Heart left ventricle (tissue), 16 donors: ENCODE results near the gene RGS6. TPM values are rescaled to one million over a fixed set of nuclear protein-coding genes. Genes with fewer than 3 reads are reported as not detected.

Experiments used
- ATAC-seq, 4 donors: fragments of 200-7000 bp; cut with Tn5 transposase; one replicate each; pipeline ENCODE4 v1.9.1; 2020 to 2022; ENCODE audit warnings: moderate library complexity in 4 of 4, mild to moderate bottlenecking in 3 of 4, moderate number of reproducible peaks in 1 of 4
- DNase-seq, 5 donors: peaks; one replicate each; pipeline ENCODE4 v3.0.0-alpha.2; 2020
- H3K27ac ChIP-seq, 12 donors: fragments of 200-600 bp; sonication (generic) in 4 of 12; one replicate each; pipeline versions ENCODE4 v1.5.0 to v1.8.0; 2016 to 2022; ENCODE audit warnings: mild to moderate bottlenecking in 2 of 12
- H3K27me3 ChIP-seq, 9 donors: fragments of 200-600 bp; sonication (generic) in 2 of 9; one replicate each; pipeline versions ENCODE4 v1.5.1 to v1.8.0; 2016 to 2022; ENCODE audit warnings: mild to moderate bottlenecking in 3 of 9
- H3K36me3 ChIP-seq, 9 donors: fragments of 200-600 bp; sonication (generic) in 2 of 9; one replicate each; pipeline versions ENCODE4 v1.5.0 to v1.8.0; 2018 to 2022; ENCODE audit warnings: mild to moderate bottlenecking in 2 of 9
- H3K4me1 ChIP-seq, 12 donors: fragments of 200-600 bp; sonication (generic) in 4 of 12; one replicate each; pipeline versions ENCODE4 v1.5.0 to v1.8.0; 2016 to 2022; ENCODE audit warnings: mild to moderate bottlenecking in 3 of 12
- H3K4me3 ChIP-seq, 12 donors: fragments of 200-600 bp; sonication (generic) in 4 of 12; one replicate each; pipeline versions ENCODE4 v1.5.0 to v1.8.0; 2017 to 2022; ENCODE audit warnings: mild to moderate bottlenecking in 9 of 12, moderate library complexity in 4 of 12
- H3K9me3 ChIP-seq, 12 donors: fragments of 200-600 bp; sonication (generic) in 4 of 12; one replicate each; pipeline versions ENCODE4 v1.5.0 to v1.8.0; 2016 to 2022; ENCODE audit warnings: mild to moderate bottlenecking in 1 of 12
- POLR2A ChIP-seq, 2 donors: fragments of 450-650 bp; IDR thresholded peaks; one replicate each; pipeline ENCODE4 v1.6.1; 2017; ENCODE audit warnings: antibody characterized with exemption in 2 of 2, mild to moderate bottlenecking in 2 of 2, moderate library complexity in 2 of 2
- WGBS, 4 donors: extraction: QIAGEN DNeasy Blood & Tissue Kit in 2 of 4; methylation state at CpG; one replicate each; pipeline versions ENCODE4 v1.1.5 to v1.1.7; 2013 to 2018; 5-methylcytosine and 5-hydroxymethylcytosine counted together
- intact Hi-C, 10 donors: fragments of 100-400 bp; cut with DNase I; formaldehyde crosslinking; loops; one replicate each; pipeline versions ENCODE4 v1.11.1 to v1.14.2; 2022
- polyA plus RNA-seq, 2 donors: library from polyadenylated mRNA; stranded (reverse); fragments of 200-250 nt; gene quantifications; one replicate each; pipeline ENCODE4 v1.2.3, GENCODE V29; 2013
- total RNA-seq, 9 donors: library from RNA; depleted of rRNA in 2 of 9; stranded (reverse); fragments of >200 nt in 2 of 9; fragmentation: NEBNext Ultra II Directional in 3 of 9; extraction: Animal tissue kit (Norgen Biotek cat#: 25700) in 3 of 9; gene quantifications; one replicate each; pipeline versions ENCODE4 v1.1.0 to v1.2.4, GENCODE V29; 2016 to 2023
- TF ChIP-seq, protein P1 (sequence below), 12 donors: fragments of 200-600 bp; sonication (generic) in 4 of 12; IDR thresholded peaks; one replicate each; pipeline versions ENCODE4 v1.5.0 to v1.8.0; 2018 to 2022; ENCODE audit warnings: antibody characterized with exemption in 12 of 12, mild to moderate bottlenecking in 5 of 12
- donor health status: ischemic (EF 13 %, LVEDD 7.1; RV severe dilation, severe dysfunction).
- donor health status: healthy with polysubstance abuse.
- donor health status: DM: no; HTN: yes; CAD: no.
- donor health status: DM: no; HTN: no; CAD: no.
- donor health status: ischemic (EF 25% LVEDD 6.9; RV normal size, moderate dysfunction).
- donor health status: ischemic (EF 25% LVEDD 5.7; RV mildly dilated, moderate dysfunction).
- donor health status: healthy.
- donor health status: DM: yes; HTN: yes; CAD: no.
- donor health status: ischemic (EF 35%, LVEDD 5.7; RV mildly dilated, moderate dysfunction).
- donor health status: nonischemic (EF 11% LVEDD 7.7; RV severe dilation, severe dysfunction).
- donor health status: DM: yes; HTN: yes; CAD: no.
- donor health status: PGD.
- donor health status: ischemic (EF 29% LVEDD 5.4; RV normal size, mild dysfunction).
- donor health status: nonischemic (EF 23%, LVEDD 6.1; RV moderate dilation, normal function).

The RGS6 gene
- total and polyA plus RNA-seq, 11 donors, result 1.3 to 25.4 (median 15.1) TPM

GRCh38 chr14:71907793-71908515 lies 24.3 kb upstream of the RGS6 start:
- Histone ChIP-seq H3K4me1 (peaks cover 0 to 17% (median 4%) of the 10 kb centered on the region in 12 donors), H3K36me3 (no peaks in the 10 kb centered on the region), H3K9me3 (no peaks in the 10 kb centered on the region), H3K27me3 (peaks cover 0 to 7% (median 0%) of the 10 kb centered on the region in 9 donors), H3K27ac (no peak overlapping the region), H3K4me3 (no peak overlapping the region)
- ATAC-seq (no peak), DNase-seq (no peak)
- intact Hi-C loops, result no loop called here
- WGBS, 4 donors, result 78 to 86% (median 83%) methylated on average over 10 of the region's 10 CpGs
- TF ChIP-seq POLR2A (IDR thresholded peaks at IDR 0.05), result no peak
- TF ChIP-seq, protein P1, sequence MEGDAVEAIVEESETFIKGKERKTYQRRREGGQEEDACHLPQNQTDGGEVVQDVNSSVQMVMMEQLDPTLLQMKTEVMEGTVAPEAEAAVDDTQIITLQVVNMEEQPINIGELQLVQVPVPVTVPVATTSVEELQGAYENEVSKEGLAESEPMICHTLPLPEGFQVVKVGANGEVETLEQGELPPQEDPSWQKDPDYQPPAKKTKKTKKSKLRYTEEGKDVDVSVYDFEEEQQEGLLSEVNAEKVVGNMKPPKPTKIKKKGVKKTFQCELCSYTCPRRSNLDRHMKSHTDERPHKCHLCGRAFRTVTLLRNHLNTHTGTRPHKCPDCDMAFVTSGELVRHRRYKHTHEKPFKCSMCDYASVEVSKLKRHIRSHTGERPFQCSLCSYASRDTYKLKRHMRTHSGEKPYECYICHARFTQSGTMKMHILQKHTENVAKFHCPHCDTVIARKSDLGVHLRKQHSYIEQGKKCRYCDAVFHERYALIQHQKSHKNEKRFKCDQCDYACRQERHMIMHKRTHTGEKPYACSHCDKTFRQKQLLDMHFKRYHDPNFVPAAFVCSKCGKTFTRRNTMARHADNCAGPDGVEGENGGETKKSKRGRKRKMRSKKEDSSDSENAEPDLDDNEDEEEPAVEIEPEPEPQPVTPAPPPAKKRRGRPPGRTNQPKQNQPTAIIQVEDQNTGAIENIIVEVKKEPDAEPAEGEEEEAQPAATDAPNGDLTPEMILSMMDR (IDR thresholded peaks at IDR 0.05), result no peak

DNA sequence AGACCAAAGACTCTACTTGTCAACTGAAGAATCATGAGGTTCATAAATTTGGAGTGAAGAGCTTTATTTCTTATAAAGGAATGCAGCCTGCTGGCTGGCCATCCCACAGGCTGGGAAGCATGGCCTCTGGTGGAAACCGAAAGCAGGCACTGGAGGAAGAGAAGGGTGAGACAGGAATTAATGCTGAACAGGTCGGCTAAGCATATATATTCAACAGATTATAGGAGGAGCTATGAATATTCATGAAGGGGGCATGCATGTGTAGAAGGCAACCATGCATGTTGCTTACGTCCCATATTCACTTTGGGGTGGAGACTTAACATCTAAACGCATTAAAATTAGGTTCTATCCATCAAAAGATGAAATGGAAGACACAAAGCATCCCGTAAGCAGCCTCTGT lies 20.6 kb upstream of the RGS6 start:
- no peaks in the 10 kb centered on the region for H3K27me3 ChIP-seq
- no peak for DNase-seq
- no peak for TF ChIP-seq POLR2A (IDR thresholded peaks at IDR 0.05)
- TF ChIP-seq, protein P1 (IDR thresholded peaks at IDR 0.05), result no peak
- no peak overlapping the region for H3K4me3 ChIP-seq
- intact Hi-C loops, result no loop called here
- no peaks in the 10 kb centered on the region for H3K36me3 ChIP-seq
- no peak for ATAC-seq
- WGBS, 4 donors, result 89 to 95% (median 92%) methylated on average over 5 of the region's 5 CpGs
- H3K9me3 ChIP-seq, result no peaks in the 10 kb centered on the region
- peaks cover 0 to 2% (median 0%) of the 10 kb centered on the region in 12 donors for H3K4me1 ChIP-seq
- H3K27ac ChIP-seq, result no peak overlapping the region

- DNase-seq (no peak), ATAC-seq (no peak)
- Histone ChIP-seq H3K9me3 (no peaks in the 10 kb centered on the region), H3K36me3 (no peaks in the 10 kb centered on the region), H3K27me3 (no peaks in the 10 kb centered on the region), H3K27ac (no peak overlapping the region), H3K4me1 (no peaks in the 10 kb centered on the region), H3K4me3 (no peak overlapping the region)
- no peak for TF ChIP-seq POLR2A (IDR thresholded peaks at IDR 0.05)
- TF ChIP-seq, protein P1 (IDR thresholded peaks at IDR 0.05), result no peak
- intact Hi-C loops, result no loop called here
- 49 to 59% (median 54%) methylated on average over 5 of the region's 5 CpGs for WGBS, 4 donors
Observed at GRCh38 chr14:71913342-71913741, 18.9 kb upstream of the RGS6 start.

DNA sequence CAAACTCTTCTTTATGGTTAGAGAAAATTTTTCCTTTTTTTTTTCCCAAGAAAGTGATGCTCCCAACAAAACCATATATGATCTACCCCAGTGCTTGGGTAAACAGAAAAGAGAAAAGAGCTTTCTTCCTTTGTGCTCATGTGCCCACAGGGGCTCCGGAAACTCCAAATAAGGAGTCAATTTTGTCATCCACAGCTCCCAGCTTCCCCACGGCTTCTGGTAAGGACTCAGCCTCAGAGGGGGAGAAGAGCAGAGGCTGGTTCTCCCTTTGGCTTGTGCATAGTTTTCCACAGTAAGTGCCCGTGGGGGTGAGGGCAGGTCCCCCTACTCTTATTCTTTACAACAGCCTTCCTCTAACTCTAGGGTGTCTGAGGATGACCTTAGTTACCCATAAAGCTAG lies 13.3 kb upstream of the RGS6 start:
- intact Hi-C loops, result no loop called here
- Histone ChIP-seq H3K4me1 (no peaks in the 10 kb centered on the region), H3K27ac (no peak overlapping the region), H3K9me3 (no peaks in the 10 kb centered on the region), H3K36me3 (no peaks in the 10 kb centered on the region), H3K27me3 (no peaks in the 10 kb centered on the region), H3K4me3 (no peak overlapping the region)
- no peak for ATAC-seq
- TF ChIP-seq POLR2A (IDR thresholded peaks at IDR 0.05), result no peak
- TF ChIP-seq, protein P1 (IDR thresholded peaks at IDR 0.05), result no peak
- WGBS, 4 donors, result 52 to 62% (median 60%) methylated on average over 3 of the region's 3 CpGs
- peak in 1 of 5 donors; percentile 23 for DNase-seq
